NCI-H345 treated with DMSO at 0.1 percent for 48 hours (cell line): Measurements from ENCODE around the gene PLXNA2.

Source experiments
- DNase-seq: peaks from one replicate; lab custom pipeline; 2025; ENCODE audit not compliant: unreplicated experiment; lab: John Stamatoyannopoulos, UW

PLXNA2 gene

DNA sequence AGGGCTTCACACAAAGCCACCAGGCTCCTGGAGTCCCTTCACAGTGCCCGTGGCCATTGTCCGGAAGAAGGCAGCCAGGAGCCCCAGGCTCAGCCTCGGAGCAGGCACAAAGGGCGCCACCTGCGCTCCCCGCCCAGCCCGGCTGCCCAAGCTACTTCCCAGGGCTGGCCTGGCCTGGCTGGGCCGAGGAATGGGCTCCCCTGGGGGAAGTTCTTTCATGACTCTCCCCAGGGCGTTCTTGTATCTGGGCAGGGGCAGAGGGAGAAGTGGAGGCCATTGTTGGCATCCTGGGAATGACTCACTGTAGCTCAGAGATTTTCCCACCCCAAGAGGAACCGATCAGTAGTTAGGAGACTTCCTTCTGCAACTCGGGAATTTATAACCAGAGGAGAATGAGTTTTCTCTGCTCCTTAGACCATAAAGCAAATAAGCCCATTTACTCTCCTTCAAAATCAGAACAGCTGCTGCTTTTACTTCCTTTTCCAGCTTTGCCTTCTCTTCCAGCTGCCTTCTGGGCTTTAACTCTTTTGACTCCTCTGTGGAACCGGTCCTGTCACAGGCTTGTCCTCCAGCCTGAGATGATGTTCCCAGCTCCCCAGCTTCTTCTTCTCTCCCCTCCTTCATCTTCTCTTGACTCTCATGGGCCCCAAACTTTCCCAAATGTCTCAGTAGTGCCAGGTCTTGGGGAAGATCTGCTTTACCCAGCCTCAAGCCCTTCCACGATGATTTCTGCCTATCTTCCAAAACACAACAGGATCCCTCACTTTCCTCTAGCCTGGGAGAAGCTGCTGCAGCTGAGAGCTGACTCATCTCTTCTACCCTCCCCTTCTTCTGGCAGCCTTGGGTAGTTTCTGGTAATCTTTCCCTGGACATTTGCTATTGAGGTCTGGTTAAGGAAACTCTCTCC lies 214.6 kb downstream of the PLXNA2 start:
- DNase-seq, result no peak

DNA sequence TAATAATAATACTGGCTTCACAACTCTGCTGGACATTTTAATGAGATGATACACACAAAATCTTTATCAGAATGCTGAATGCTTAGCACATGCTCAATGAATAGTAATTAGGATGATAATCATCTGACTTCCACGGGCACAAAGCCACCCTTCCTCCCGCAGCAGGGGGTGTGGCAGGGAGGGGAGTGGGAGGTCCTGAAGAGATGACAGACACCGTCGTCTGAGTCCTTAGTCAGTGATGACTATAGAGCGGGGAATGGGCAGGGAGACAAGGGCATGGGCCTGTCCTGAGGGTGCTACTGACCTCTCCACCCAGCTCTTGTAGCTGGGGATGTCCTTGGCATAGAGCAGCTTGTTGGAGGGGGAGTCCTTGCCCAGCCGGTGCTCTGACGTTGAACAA lies 215.7 kb downstream of the PLXNA2 start:
- DNase-seq, result no peak

DNA sequence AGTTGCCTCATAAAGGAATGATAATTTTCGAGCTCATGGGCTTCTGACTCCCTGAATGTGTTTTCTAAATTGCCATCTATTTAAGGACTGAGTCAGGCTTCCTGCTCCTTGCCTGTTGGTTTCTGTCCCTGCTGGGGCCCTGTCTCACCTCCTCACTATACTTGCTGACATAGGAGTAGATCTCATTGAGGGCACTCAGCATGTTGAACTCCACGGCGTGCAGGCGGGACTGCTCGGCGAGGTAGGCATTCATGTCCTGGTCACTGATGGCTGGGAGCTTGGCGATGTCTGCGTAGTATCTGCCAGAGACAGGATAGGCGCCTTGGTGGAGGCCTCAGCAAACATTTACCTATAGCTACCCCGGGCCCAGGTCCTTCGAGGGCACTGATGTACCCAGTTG lies 216.3 kb downstream of the PLXNA2 start:
- no peak for DNase-seq

DNA sequence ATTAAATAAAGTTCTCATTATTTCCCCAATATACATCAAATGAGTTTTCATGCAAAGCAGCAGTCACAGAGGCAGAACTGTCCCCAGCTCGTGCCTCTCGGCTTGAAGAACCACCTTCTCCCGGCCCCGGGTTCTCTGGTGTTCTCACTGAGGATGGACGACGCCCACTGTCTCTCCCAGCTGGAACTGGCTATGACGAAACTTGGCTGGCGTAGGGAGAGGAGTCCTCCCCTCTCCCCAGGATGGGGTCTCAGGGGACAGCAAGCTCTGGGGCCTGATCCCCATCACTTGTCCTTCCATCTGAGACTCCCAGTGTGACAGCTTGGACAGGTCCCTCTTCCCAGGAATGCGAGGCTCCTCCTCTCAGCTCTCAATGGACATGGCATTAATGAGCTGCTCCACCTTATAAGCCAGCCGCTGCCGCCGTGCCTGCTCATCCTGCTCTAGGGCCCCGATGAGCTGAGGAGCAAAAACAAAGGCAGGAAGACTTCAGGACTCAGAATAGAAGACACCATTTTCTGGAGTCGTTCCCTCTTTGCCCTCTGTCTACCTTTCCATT lies 217.2 kb downstream of the PLXNA2 start:
- no peak for DNase-seq

DNA sequence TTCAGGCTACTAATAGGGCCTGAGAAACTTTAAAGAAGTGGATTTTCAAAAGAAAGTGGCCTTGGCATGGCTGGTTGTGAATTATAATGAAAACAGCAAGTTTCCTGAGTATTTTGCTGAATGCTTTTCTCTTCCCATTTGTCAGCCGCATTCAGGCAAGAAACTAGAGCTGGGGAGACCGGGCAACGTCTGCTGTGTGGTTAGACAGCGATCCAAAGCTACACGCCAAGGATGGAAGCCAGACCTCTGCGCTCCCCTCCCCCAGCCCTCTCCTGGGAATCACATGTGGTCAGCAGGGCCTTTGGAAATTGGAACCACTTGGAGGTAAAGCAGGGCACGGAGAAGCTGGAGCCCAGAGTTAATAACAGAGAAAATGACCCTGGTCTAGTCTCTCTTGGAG lies 219.2 kb downstream of the PLXNA2 start:
- no peak for DNase-seq

DNA sequence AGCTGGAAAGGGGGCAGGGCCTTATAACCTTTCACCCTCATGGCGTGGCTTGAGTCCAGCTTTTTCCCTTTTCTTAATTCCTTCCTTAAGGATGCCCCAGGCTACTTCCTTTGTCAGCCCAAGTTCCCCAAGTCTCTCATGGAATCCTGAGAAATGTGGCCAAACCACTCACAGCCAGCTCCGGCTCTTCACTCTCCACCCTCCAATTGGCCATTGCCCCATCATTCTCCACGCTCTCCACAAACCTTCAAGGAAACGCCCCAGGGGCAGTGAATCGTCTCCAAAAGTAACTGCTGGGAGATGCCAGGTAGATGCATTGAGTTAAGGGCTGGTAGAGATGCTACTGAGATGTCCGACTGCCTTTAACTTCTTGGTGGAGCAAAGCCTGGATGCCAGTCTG lies 219.8 kb downstream of the PLXNA2 start:
- no peak for DNase-seq

DNA sequence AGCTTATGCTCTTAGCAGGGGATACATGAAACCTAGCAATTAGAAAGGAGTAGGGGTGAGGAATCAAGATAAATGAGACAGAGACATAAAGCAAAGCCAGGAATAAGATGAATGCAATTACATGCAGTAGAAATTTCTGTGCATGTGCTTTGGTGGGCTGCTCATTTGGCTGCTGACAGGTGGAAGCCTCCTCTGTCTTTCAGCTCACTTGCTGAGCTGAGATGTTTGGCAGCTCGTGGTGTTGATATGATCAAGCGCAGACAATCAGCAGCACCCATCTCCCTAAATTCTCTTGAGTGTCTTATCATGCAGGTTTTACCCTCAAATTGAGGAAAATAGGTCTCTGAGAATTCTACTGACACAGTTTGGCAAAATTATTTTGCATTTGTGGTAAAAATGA lies 224.9 kb downstream of the PLXNA2 start:
- no peak for DNase-seq

DNA sequence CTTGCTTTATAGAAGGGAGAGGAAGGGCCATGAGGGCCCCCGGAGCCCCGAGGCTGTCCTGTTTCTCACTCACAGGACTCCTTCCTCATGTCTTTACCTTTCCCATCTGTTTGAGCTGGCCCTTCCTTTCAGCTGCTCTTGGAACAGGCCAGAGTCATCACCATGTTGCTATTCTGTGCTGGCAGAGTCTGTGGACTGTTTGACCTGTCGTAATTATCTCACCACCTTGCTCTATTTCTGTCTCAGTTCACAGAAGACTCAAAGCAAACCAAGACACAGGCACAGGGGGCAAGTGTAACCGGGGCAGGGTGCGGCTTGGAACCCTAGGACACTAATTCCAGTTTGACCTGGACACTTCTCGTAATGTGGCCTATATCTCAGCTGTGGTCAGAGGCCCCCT lies 228.9 kb downstream of the PLXNA2 start:
- no peak for DNase-seq

DNA sequence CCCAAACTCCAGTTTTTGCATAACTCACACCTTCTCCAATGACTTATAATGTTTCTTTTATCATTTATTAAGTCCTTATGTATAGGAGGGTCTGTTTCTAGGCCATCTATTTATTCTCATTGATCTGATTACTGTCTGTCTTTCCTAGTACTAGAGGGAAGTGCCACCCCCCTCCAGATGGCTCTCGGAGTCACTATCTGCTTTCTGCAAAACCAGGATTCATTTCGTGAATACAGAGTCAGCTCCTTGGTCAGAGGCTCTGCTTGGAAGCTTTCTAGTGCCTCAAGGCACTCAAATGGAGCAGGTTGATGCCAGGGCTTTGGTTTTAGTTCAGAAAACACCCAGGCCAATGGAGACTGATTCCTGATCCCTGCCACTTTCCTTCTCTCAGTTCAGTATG lies 231.0 kb downstream of the PLXNA2 start:
- DNase-seq, result no peak

DNA sequence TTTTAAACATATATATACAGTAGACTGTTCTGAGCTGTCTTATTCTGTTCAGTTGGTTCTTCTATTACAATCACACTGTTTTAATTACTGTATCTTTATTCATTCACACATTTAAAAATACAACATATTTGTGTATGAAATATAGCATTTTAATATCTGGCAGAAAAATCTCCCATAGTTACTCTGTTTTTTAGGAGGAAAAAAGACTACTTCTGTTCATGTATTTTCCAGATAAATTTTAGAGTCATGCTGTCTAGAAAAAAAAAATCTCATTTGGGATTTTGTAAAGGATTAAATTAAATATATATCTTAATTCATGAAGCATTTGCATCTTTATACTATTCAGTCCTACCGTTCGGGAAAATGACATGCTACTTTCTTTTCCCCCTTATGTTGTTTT lies 231.5 kb downstream of the PLXNA2 start:
- no peak for DNase-seq

DNA sequence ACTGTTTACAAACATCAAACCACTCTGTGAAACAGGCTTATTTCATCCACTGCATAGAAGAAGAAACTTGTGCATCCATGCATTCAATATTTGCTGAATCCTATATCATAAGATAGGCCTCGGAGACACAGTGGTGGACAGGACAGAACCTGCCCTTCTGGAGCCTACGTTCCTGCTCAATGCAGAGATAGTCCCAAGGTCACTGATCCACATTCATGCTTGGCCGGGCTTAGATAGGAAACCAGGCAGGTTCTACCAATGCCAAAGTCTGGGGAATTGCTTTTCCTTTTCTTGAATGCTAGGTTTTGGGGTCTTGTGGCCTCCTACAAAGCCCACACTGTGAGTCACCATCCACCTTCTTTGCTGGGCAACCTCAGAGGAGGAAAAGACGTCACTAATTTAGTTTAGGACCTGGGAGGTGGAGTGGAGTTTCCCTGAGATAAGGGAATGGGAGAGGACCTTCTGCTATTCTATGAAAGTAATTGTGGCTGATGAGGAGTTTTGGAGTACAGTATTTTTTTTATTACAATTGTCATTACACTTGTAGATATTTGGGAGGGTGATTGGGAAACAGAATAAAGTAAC lies 233.6 kb downstream of the PLXNA2 start:
- no peak for DNase-seq

DNA sequence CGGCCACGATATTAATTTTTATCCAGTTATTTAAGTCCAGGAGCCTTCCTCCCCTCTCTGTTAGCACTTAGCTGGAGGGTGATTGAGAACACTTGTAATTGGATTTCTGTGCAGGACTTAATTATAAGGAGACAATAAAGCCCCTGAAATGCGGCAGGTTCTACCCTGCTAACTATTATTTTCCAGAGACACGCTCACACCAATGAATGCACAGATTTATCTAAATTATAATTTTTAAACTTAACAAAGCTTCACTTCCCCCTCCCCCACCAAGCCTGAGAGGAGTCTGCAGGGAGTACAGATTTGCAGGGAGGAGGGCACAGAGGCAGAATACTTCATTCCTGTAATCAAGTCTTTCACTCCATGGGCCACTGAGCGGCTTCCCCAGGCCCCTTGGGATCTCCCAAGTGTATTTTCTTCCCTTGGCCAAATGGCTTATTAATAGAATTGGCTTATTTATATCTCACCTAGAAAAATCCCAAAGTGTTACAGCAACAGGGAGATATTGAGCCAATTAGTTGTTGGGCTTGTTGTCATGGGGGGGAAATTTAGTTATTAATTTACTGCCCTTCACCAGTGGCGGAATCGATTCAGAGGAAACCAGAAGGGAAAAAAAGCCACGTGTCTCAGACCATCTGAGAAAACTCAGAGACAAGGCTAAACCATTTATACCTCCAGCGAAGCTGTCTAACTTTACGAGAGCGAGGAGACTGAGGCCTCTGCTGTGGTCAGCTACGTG lies 234.3 kb downstream of the PLXNA2 start:
- DNase-seq, result no peak

DNA sequence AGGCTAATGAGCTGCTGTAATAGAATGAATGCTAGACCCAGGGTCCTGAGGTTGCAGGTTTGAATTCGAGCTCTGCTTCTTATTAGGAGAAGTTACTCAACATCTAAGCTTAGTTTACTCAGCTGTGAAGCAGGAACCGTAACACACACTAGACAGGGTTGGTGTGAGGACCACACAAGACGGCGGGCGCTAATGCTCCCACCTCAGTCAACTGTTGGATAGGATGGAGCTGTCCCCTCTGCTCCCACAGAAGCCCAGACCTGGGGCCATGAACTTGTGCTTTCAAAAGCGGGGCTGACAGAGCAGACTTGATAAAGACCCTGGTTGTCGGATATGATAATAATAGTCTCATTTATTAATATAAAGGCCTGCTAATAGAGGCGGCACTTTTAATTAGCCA lies 234.9 kb downstream of the PLXNA2 start:
- no peak for DNase-seq

DNA sequence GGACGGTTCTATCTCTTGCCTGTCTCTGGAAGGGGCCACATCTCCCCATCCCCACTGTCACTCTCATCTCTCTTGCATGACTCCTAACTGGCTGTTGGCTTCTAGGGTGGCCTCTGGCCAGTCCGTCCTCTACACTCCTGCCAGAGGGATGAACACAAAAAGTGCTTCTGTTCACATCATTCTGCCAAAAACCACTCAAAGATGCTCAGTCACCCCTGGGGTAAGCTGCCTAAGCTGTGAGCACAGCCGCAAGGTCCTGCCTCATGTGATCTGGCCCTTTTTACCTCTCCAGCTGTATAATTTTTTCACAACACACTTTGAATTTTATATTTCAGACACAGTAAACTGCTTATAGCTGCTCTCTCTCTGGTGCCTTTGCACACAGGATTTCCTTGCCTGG lies 235.7 kb downstream of the PLXNA2 start:
- no peak for DNase-seq

DNA sequence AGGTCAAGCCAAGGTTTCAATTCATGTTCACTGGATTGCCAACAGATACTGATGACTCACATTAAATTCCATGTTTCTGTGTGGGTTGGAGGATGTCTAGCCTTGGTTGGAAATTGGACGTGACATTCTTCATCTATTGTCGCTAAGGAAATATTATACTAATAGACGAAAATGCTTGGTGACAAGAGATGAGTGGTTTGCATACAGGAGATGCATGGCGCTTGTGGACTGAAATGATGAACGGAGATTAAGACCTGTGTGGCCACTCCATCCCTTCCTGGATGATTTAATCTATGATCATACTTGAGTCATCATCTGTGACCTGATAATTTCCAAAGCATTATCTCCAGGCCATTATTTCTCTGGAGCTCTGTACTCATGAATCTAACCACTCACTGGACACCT lies 236.2 kb downstream of the PLXNA2 start:
- DNase-seq, result no peak

DNA sequence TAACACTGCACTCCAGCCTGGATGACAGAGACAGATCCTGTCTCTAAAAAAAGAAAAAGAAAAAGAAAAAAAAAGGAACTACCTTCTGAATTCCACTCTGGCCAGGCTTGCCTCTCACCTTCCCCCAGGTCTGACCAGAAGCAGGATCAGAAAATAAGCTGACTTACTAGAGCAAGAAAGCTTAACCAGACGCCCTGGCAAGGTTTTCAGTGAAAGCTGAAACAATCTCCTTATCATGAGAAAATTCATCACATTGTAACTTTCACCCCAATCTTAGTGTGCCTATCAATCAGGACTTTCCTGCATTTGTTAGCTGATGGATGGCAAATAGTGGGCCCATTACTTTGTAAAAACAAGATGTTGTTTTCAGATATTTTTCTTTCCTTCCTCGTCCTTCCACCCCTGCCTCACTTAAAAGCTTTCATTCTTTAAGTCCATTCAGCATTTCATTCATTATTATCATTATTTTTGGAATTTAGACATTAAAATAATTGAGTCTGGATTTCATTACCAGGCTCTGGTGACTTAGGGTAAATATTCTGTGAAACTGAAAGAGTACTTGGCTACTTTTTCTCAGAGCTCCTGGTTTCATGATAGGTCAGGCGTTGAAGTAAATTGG lies 236.8 kb downstream of the PLXNA2 start:
- no peak for DNase-seq

DNA sequence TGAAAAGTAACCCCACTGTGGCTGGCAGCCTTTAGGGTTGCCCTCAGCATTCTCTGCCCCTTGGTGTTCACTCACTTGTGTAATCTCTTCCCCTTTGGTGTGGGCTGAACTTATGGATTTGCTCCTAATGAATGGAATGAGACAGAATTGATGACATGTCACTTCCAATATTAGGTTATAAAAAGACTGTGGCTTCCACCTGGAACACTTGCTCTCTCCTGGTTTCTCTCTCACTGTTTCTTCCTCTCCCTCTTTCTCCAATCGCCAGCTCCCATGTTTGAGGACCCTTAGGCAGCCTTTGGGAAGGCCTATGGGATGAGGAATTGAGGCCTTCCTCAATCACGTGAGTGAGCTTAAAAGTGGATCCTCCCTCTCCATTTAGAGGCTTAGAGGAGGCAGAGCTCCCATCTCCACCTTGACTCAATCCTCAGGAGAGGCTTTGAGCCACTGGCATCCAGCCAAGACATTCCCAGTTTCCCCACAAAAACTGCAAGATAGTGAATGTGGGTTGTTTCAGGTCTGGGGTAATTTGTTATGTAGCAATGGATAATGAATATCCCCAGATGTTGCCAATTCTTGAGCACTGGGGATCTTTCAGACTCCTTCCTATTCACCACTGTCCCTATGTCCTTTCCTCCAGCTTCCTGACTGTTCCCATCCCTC lies 237.8 kb downstream of the PLXNA2 start:
- DNase-seq, result no peak

DNA sequence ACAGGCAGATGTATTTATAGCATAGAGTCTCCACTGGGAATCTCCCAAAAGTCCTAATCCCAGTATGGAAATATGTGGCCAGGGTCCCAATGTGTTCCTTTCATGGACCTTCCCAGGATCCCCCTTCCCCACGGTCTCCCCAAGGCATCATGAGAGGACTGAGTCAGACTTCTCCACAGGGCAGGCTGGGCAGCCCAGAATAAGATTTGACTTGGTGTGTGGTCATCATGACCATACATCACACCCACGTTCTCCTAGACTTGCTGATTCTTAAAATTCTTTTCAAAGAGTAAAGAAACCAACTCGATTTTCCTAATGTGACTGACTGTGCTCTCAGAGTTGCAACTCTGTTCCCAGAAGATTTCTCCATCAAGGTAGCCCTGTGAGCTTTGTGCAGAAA lies 239.3 kb downstream of the PLXNA2 start:
- no peak for DNase-seq

DNA sequence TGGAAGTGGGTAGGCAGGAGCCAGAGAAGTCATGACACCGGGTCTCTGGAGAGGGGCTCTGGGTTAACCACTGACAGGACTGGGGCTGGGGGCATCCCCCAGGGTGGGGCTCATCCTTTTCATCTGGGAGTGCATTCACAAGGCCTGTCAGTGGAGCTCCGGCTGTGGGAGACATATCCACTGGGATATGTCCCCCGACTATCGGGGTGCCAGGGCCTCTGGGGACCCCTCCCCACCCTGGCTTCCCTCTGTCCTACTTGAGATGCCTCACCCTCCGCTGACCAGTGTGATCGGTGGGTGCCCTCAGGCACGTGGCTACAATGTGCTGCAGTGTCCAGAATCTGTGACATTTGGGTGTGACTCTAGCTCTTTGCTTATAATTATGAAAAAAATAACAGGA lies 240.9 kb downstream of the PLXNA2 start:
- no peak for DNase-seq

DNA sequence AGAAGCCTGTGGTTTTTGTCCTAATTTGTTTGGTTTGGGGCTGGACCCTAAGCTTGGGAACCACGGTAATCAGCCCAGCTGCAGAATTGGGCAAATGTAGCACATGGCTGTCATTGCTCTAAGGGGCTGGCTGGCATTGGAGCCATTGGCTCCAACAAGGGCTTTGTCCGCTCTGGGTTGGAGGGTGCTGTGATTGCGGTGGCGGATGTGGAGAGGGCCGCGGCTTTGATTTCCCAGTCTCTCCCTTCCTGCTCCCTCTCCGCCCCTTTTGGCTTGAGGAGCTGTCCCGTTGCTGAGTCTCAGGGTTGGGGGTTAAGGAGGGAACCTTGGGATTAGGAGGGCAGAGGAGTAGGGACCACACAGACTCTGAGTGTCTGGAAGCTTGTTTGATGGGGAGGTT lies 241.5 kb downstream of the PLXNA2 start:
- no peak for DNase-seq

DNA sequence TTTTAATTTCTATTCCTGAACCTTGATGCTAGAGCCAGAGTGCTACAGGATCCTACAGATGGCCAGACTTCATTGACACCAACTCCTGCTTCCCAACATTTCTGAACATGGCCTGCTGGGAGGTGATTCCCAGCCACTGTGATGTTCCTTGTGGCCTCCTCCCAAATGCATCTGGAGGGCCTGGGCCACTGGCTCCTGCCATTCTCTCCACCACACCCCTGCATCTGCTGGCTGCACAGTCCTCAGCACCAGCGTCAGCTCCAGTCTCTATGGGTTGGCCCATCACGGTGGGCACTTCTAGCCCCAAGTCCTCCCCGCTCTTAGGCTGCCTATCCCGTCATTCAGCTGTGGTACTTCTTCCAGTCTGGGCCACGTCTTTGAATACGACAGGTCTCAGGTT lies 242.1 kb downstream of the PLXNA2 start:
- no peak for DNase-seq
